CD4-positive, alpha-beta T cell treated with Interleukin-1 beta for 1 hour (primary cell): ENCODE data around the gene ZNF749.

Experiments
- DNase-seq, 2 donors: peaks; one replicate each; pipeline ENCODE4 v3.0.0-alpha.2; 2020 to 2022

The ZNF749 gene

DNA sequence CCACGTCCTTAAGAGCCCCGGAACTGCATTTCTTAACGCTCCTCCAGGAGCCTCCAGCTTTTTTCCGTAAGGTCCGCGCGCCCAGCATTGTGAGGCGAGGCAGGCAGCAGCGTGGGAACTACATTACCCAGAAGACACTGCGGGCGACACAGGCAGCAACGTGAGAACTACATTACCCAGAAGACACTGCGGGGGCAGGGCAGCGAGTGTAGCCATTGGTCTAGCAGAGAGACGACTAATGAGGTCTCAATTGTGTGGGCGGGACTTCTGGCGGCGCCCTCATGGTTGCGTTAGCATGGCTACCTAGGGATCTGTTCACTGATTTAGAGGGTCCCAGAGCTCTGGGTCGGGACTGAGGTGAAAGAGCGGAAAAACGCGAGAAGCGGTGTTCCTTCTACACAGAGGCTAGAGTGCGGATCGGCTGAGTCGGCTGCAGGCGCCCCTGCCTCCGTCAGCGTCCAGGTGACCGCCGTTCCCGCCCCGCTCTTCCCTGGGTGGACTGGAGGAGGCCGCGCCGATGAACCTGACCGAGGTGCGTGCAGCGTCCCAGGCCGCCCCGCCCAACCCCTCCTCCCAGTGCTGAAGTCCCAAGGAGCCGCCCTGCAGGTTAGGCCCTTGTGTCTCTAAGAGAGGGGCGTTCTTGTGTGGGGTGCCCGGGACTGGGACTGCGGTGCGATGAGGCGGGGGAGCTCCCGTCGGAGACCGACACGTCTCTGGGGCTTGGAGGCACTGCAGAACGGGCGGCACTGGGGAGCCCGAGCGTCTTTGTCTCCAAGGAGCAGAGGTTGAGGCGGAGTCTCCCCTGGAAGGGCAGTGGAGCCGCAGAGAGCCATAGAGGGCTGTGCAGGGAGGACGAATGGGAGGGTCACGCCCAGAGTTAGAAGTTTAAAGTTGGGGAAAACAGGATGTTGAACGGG, at the start of gene ZNF749:
ZNF749 (plus strand) TSS at position 264 of the 917 bp plus-strand sequence; CDS start at position 518, 254 bp downstream.
- peak; percentile 97 to 98 for DNase-seq

DNA sequence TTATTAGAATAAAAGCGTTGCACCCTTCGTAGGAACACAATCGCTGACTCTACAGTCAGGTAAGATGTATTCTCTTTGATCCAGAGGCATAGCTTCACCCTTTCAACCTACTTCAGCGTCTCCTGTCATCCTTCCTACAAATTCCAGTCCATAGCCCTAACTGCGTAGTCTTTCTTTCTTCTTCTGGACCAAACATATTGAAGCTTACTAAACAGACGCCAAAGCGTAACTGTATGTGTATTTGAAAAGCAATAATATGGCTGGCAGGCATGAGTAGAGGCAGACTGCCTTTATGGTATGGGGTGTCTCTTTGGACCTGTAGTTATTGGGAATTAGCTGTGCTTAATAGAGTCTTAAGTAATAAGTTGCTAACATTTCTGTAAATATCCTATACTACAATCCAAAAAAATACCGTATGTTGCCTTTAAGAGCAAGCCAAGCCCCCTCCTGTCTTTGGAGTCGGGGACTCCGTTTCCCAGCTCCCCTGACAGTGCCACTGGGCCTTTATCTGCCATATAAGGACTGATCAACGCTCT, 45.9 kb upstream of the ZNF749 start:
- DNase-seq = no peak

DNA sequence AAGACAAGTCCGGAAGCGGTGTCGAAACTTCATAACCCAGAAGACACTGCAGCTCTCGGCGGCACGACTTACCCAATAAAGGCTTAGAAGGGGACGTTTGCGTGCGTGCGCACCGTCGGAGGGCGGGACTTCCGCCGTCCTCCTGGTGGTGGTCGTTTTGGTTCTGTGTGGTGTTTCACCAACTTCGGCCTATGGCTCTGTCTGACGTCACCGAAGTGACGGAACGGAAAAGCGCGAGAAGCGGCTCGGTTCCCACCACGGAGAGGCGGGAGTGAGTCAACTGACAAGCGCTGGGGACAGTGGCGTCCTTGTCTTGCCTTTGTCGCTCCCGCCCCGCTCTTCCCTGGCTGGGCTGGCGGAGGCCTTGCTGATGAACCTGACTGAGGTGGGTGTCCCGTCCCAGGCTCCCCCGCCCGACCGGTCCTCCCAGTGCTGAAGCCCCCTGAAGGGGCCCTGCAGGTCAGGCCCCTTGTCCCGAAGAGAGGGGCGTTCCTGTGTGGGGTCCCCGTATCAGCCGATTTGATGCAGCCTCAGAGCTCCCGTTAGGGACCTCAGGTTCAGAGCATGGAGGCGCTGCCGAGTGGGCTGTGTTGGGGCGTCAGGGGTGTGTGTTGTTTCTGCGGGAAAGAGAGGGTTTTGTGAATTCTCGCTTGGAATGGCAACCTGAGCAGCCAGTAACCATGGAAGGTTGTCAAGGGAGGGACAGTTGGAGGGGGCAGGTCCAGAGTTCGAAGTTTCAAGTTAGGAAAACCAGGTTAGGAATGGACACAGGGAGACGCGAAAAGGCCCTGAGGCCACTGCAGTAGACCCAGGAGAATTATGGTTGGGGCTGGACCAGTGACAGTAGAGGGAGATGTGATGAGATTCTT, 45.2 kb upstream of the ZNF749 start, which contains the start of gene ZNF548:
ZNF548 (plus strand) TSS at position 125 of the 869 bp plus-strand sequence; CDS start at position 371, 246 bp downstream.
- DNase-seq = peak; percentile 98

DNA sequence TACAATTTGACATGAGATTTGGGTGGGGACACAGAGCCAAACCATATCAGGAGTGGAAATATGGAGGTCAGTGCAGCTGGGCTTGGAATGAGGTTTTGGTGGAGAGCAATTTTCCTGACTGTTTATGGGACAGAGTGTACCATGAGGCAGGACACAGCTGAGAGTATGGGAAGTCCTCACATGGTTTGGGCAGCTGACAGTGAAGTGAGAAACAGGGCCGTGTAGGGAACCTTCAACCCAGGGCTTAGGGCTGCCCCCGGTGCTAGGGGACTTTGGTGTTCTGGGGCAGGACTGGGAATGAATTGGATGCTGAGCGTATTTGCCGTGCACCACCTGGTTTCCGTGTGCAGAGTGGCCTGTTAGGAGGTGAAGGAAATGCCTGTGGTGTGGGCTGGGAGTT, 39.4 kb upstream of the ZNF749 start:
- DNase-seq = no peak

DNA sequence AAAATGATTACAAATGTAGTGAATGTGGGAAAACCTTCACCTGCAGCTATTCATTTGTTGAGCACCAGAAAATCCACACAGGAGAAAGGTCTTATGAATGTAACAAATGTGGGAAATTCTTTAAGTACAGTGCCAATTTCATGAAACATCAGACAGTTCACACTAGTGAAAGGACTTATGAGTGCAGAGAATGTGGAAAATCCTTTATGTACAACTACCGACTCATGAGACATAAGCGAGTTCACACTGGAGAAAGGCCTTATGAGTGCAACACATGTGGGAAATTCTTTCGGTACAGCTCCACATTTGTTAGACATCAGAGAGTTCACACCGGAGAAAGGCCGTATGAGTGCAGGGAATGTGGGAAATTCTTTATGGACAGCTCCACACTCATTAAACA, 36.3 kb upstream of the ZNF749 start:
- DNase-seq = no peak

DNA sequence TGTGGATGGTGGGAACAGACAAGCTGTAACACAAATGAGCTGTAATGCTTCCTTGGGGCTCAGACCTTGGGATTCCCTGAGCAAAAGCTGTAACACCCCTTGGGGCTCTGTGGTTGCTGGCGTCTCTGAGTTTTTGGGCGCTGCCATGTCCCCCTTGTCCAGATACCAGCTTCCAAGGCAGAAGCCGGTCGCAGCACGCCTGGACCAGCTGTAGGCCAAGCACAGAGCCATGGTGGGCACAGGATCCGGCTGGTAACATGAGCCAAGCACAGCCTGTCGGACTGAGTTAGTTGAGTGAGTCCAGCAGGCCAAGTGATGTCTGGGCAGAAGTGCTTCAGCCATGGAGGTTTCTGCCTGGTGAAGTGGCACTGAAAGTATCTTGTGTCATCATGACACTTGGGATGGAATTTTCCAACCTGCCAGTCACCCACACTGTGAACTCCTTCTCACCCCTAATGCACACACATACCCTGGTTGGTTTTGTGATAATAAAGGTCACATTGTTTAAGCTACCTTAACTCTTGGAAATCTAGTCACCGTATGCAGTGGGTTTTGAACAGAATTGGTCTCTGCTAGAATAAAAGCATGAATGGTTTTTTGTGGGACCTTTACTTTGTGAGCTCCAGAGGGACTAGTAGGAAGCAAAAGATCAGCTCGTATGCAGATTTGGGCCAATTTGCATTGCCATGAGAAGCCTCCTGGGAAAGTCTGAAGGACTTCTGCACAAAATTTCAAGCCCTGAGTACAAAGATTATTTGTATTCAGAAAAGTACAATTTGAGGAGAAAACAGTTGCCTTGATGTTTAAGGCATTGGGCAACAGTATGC, 31.2 kb upstream of the ZNF749 start:
- no peak for DNase-seq

DNA sequence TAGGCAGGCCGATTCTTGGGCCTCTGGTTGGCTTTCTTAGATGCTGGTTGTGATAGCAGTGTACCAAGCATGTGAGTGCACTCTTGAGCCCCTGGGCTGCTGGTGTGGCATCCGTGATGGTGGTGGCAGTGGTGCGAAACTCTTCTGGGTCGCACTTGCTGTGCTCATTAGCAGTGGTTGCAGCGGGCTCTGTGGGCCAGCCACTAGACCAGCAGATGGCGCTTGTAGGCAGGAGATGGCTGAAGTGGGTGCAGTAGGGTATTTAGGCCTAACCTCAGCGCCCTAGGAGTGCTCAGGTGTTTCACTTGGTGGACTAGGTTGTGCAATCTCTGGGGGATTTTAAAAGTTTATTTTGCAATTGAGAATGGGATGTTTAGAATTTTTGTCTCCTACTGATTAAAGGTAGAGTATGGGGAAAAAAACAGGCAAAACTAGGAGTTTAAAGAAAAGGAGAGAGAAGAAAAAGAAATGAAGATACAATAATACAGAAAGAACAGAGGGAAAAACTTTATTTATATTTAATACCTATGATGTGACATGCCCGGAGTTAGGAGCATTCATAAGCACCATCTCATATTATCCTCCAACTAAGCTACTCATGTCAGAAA, 28.5 kb upstream of the ZNF749 start:
- peak; percentile 76 to 78 for DNase-seq

DNA sequence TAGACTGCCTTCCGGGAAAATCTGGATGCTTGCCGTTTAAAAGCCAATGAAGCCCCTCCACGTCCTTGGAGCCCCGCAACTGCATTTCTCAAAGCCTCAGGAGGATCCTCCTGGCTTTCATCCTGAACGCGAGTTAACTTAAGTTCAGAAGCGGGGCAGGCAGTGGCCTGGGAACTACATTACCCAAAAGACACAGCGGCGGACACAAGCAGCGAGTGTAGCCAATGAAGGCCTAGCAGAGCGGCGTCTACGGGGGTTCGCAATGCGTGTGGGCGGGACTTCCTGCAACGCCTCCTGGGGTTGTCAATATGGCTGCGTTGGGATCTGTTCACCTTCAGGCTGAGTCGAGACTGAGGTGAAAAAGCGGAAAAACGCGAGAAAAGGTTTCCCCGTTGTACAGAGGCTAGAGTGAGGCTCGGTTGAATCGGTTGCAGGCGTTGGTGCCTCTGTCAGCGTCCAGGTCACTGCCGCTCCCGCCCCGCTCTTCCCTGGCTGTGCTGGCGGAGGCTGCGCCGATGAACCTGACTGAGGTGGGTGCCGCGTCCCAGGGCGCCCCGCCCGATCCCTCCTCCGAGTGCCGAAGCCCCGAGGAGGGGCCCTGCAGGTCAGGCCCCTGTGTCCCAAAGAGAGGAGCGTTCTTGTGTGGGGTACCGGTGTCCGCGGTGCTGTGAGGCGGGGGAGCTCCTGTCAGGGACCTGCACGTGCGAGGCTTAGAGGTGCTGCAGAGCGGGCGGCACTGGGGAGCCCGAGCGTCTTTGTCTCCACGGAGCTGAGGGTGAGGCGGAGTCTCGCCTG, 24.1 kb upstream of the ZNF749 start, which contains the start of gene ZNF17:
ZNF17 (plus strand) TSS at position 285 of the 795 bp plus-strand sequence. CDS start 2,455 bp downstream, outside the sequence.
- DNase-seq = peak; percentile 92 to 93

DNA sequence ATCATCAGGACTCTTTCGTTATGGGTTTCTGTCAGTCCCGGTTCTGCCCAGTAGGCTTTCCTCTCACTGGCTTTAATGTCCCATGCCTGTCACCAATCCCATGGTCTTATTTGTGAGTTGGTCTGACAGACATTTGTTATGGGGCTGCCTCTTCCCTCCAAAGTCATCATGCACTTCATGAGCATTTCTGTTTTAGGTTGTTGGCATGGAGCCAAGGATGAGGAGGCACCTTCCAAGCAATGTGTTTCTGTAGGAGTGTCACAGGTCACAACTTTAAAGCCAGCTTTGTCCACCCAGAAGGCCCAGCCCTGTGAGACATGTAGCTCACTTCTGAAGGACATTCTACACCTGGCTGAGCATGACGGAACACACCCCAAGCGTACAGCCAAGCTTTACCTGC, 15.7 kb upstream of the ZNF749 start:
- no peak for DNase-seq

DNA sequence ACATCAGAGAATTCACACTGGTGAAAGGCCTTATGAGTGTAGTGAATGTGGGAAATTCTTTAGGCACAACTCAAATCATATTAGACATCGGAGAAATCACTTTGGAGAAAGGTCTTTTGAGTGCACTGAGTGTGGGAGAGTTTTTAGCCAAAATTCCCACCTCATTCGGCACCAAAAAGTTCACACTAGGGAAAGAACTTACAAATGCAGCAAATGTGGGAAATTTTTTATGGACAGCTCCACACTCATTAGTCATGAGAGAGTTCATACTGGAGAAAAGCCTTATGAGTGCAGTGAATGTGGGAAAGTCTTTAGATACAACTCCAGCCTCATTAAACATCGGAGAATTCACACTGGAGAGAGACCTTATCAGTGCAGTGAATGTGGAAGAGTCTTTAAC, 14.1 kb upstream of the ZNF749 start:
- DNase-seq = no peak

DNA sequence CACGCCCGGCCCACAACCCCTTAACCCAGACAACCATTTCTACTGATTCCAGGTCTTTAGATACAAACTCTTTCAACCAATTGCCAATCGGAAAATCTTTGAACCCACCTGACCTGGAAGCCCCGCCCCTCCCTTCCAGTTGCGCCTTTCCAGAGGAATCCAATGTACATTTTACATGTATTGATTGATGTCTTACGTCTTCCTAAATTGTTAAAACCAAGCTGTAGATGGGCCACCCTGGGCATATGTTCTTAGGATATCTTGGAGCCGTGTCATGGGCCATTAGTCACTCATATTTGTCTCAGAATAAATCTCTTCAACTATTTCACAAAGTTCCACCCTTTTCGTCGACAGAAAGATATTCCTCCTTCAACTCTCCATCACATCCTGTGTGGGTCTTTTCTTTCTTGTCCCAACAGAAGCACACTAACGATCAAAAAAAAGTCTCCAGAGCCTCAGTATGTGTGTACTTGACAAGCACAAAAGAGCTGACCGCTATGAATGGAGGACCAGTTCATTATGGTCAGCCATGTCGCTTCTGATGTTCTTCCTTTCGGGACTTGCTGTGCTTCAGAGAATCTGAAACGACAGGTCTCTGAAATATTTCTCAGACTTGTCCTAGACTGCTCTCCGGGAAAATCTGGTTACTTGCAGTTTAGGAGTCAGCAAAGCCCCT, 601 bp upstream of the ZNF749 start:
- DNase-seq = no peak

DNA sequence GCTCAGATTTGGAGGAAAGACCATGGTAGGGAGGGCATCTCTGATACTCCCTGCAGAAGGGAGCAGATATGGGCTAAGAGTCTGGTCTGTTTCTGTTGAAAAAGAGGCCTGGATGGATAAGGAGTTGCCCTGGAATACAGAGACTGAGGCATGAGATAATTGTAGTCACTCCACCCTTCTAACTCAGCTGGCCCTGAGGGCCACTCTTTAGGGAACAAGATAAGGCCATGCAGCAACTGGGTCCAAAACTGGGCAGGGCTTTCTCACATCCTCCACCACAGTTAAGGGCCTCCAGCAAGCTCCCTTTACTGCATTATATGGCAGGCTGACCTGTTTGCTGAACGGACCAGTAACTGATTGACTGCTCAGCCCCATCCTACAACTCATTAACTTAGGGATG, 1.3 kb downstream of the ZNF749 start:
- DNase-seq = no peak

DNA sequence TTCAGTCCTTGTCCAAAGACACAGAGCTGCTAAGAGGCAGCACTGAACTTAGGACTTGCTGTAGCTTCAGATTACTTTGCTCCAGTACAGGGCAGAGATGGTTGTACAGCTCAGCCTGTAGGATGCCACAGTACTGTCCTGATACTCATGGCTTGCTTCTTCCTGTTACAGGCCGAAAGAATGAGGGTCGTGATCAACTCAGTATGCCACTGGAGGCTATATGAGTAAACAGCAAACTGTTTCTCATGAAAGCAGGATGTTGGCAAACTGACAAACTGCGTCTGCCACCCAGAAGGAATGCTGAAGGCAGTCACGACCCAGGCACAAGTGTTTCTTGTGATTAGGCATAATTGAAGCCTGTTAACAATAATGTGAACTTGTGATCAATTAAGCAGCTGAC, 2.8 kb downstream of the ZNF749 start:
- no peak for DNase-seq

DNA sequence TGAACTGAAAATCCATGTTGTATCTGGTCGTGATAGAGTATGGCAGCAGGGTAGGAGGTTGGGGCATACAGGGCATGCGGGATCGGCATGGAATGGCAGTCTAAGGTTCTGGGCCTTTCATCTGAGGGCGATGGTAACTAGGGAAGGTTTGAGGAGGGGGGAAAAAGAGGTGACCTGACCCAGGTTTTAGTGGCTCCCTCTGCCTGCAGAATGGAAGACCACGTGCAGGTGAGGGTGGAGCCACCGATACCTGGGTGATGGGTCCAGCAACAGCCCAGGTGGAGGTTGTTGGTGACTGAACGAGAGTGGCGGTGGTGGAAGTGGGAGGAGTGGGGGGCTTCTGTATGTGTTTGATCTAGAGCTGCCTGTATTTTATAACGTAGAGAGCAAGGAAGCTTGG, 3.8 kb downstream of the ZNF749 start:
- DNase-seq = no peak

DNA sequence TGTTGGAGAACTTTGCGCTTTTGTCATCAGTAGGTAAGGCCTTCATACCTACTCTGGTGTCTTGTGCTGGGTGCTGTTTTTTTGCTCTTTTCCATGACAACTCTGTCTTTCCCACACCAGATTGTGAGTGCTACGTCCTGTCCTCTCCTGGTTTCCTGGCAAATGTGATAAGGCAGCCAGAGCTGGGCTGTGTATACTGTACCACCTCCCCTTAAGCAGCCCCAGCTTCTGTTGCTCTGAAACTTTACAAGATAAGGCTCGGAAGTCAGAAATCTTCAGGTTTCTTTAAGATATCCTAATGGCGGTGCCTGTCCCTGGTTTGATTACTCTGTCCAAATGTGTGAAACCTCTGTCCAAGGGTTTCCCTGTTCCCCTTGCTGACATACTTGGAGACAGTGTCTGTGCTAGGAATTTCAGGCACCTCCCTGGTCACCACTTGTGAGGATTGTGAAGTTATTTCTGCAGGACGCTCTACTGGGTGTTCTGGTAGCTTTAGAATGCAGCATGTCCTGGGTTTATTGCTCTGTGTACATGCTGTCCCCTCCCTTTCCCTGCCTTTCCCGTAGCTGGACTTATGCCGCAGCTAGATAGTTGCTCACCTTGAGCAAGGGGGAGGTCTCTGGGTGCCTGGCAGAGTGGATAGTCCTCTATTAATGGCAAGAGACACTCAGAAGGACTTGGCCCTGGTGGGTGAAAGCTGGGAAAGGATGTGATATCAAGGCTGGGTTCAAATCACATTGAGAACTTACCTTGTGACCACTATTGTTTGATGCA, 7.0 kb downstream of the ZNF749 start:
- no peak for DNase-seq

DNA sequence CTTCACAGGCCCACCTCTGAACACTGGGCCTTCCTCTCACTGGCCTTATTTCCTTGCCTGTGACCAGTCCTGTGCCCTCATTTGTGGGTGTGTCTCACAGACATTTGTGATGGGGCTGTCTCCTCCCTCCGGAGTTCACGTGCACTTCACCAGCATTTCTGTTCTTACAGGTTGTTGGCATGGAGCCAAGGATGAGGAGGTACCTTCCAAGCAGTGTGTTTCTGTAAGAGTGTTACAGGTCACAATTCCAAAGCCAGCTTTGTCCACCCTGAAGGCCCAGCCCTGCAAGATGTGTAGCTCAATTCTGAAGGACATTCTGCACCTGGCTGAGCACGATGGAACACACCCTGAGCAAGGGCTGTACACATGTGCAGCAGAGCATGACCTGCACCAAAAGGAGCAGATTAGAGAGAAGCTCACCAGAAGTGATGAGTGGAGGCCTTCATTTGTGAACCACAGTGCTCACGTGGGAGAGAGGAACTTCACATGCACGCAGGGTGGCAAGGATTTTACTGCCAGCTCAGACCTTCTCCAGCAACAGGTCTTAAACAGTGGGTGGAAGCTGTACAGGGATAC, 8.1 kb downstream of the ZNF749 start:
- DNase-seq = no peak

DNA sequence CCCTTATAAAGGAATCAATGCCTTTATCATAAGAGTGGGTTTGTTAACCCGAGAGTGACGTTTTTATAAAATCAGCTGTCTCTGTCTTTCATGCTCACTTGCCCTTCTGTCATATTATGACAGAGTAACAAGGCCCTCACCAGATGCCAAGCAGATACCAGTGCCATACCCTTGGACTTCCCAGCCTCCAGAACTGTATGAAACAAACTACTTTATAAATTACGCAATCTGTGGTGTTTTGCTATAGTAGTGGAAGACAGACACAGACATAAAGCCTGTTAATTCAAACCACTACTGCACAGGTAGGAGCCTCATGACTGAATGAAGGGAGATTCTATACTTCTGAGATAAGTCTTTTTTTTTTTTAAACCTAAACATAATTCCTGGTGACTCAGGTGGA, 17.2 kb downstream of the ZNF749 start:
- no peak for DNase-seq

DNA sequence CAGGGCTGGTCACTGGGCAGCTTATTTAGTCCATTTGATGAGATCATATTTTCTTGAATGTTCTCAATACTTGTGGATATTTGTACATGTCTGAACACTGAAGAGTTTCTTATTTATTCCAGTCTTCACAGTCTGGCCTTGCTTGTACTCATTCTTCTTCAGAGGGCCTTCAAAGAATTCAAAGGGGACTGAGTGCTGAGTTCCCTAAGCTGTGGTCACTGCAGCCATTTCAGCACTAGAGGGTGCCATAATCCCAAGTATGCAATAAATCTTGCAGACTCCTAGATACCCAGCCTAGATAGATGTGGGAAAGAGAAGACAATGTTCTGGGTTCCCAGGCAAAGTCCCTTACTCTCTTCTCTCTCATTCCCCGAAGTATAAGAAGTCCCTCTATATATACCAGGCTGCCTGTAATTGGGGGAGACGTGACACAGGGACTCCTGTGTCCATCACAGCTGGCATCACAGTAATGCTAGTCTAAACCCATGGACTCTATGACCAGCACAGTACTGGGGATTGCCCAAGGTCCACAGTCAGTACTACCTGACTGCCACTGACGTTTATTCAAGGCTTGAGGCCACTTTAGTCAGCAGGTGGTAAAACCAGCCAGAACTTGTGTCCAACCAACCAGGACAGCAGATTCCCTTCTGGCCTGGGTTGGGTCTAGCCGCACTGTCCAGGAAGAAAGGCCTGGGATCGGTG, 30.7 kb downstream of the ZNF749 start:
- DNase-seq = peak in 1 of 2 donors; percentile 47
